ENCODE data around the gene FLII. TPM values are rescaled to one million over a fixed set of nuclear protein-coding genes. Genes with fewer than 3 reads are reported as not detected.

Gene FLII
- total and polyA plus RNA-seq, 2 of the 8 experiments (the other 6 are each of a cell fraction or from before 2014, with no cell fraction given) = 300 to 549 TPM

- H3K79me1 ChIP-seq (ENCODE audit: low read depth, low read length) = no peaks in the 10 kb centered on the region; the same call in 1 of the 2 replicates
- H2AK5ac ChIP-seq (ENCODE audit: low read depth, low read length) = no peak overlapping the region
- POLR2A ChIA-PET (ENCODE audit: partially characterized antibody) = interaction anchor here (0.8 to 11.3 kb wide), 16 partner anchors 8 to 52 kb away, joined by 3 to 114 read pairs (median 4); partner anchors contain the start of genes FLII, MIEF2, SMCR8 and TOP3A
- no peaks in the 10 kb centered on the region for H3K9me3 ChIP-seq (ENCODE audit: insufficient read depth in 2 of 2, low read depth in 1 of 2, low read length in 1 of 2)
- H3K23me2 ChIP-seq (ENCODE audit: low read depth, low read length) = no peaks in the 10 kb centered on the region; the same call in 1 of the 2 replicates
- no peak overlapping the region for H3K14ac ChIP-seq (ENCODE audit: insufficient read length)
- FAIRE-seq (no peak), DNase-seq (ENCODE audit: low read depth in 1 of 2, low spot score in 2 of 2) (no peak)
- WGBS, 2 experiments (ENCODE audit: extremely low coverage in 1 of 2, insufficient coverage in 1 of 2, insufficient read length in 1 of 2, insufficient replicate concordance in 2 of 2, low coverage in 1 of 2, low lambda C conversion rate in 2 of 2, missing lambda C conversion rate in 1 of 2) = 89% methylated on average over 14 of the region's 14 CpGs; no CpG with 5 or more reads in 1 of the 2 experiments
- H2AFZ ChIP-seq (ENCODE audit: low read length) = no peak overlapping the region
- H4K8ac ChIP-seq (ENCODE audit: extremely low read depth, insufficient read depth, low read length) = 0 out of 2 replicates have a peak overlapping the region, but pooled peaks have one; percentile 4
- no peak overlapping the region for H3K18ac ChIP-seq (ENCODE audit: extremely low read depth, low read length)
- H3K9ac ChIP-seq (replicated peaks in 1 of 4; ENCODE audit: extremely low read depth in 1 of 4, low read depth in 3 of 4, low read length in 3 of 4) = no peak overlapping the region
- H3K4ac ChIP-seq (replicated peaks; ENCODE audit: insufficient read length, low read depth, low read length) = no peak overlapping the region
- no peak overlapping the region for H4K91ac ChIP-seq (replicated peaks; ENCODE audit: insufficient read length, low read length)
- peaks cover 3 to 20% (median 9%) of the 10 kb centered on the region in 4 experiments; a peak in 5 of 8 replicates for H3K36me3 ChIP-seq (ENCODE audit: control insufficient read depth in 2 of 4, insufficient read depth in 4 of 4, low read length in 3 of 4)
- H3K27me3 ChIP-seq (replicated peaks in 1 of 4; ENCODE audit: control insufficient read depth in 3 of 4, extremely low read depth in 1 of 4, insufficient read depth in 3 of 4, low read length in 3 of 4) = no peaks in the 10 kb centered on the region
- H3K4me1 ChIP-seq (replicated peaks in 1 of 4; ENCODE audit: control insufficient read depth in 3 of 4, insufficient read depth in 4 of 4, low read length in 3 of 4) = peaks cover 0 to 10% (median 2%) of the 10 kb centered on the region in 4 experiments; a peak in 4 of 7 replicates
- peaks cover 0 to 3% of the 10 kb centered on the region in 2 experiments for H4K20me1 ChIP-seq (replicated peaks in 1 of 2; ENCODE audit: control insufficient read depth in 1 of 2, insufficient read depth in 2 of 2, low read length in 2 of 2)
- H3K4me3 ChIP-seq (ENCODE audit: extremely low read depth in 1 of 4, insufficient read depth in 2 of 4, low read depth in 3 of 4, low read length in 4 of 4) = no peak overlapping the region
- H2BK5ac ChIP-seq (ENCODE audit: low read depth, low read length) = no peak overlapping the region
- H3K27ac ChIP-seq (ENCODE audit: low read depth, low read length) = no peak overlapping the region
- H3K56ac ChIP-seq (replicated peaks; ENCODE audit: insufficient read length, low read depth, low read length) = no peak overlapping the region
- no peak overlapping the region for H3K23ac ChIP-seq (ENCODE audit: insufficient read length)
- H4K5ac ChIP-seq (ENCODE audit: insufficient read length, low read depth, low read length) = no peak overlapping the region
- no peak overlapping the region for H2BK15ac ChIP-seq (ENCODE audit: low read length)
- no peaks in the 10 kb centered on the region for H3K79me2 ChIP-seq (ENCODE audit: control insufficient read depth in 1 of 2, insufficient read depth in 2 of 2, low read length in 2 of 2)
- CTCF ChIA-PET (ENCODE audit: partially characterized antibody) = interaction anchor here (0.8 to 1.9 kb wide), 6 partner anchors 9 to 52 kb away, joined by 3 to 7 read pairs (median 3); partner anchors contain the start of gene MIEF2
- H2BK12ac ChIP-seq (ENCODE audit: low read depth, low read length) = no peak overlapping the region
- H2BK120ac ChIP-seq (replicated peaks; ENCODE audit: low read depth, low read length) = no peak overlapping the region
- no peak overlapping the region for H2BK20ac ChIP-seq (ENCODE audit: low read length)
- no peak overlapping the region for H3K4me2 ChIP-seq (ENCODE audit: insufficient read depth in 1 of 2, low read depth in 2 of 2, low read length in 2 of 2)
- TF ChIP-seq KDM4A (IDR thresholded peaks at IDR 0.05; ENCODE audit: low read depth, low read length, severe bottlenecking) = no peak
- no peak for TF ChIP-seq USF2 (IDR thresholded peaks at IDR 0.05; ENCODE audit: low read length)
- no peak for TF ChIP-seq NANOG (IDR thresholded peaks at IDR 0.05; ENCODE audit: insufficient read depth, low read depth, low read length, poor library complexity, severe bottlenecking)
- TF ChIP-seq ATF2 (IDR thresholded peaks at IDR 0.05; ENCODE audit: low read length) = no peak
- TF ChIP-seq POLR2AphosphoS5 (IDR thresholded peaks at IDR 0.05; ENCODE audit: low read depth, low read length) = peak; percentile 8; the same call in 1 of the 2 replicates
- TF ChIP-seq FOSL1 (IDR thresholded peaks at IDR 0.05; ENCODE audit: insufficient read depth, low read depth, low read length) = no peak
- no peak for TF ChIP-seq SRF (IDR thresholded peaks at IDR 0.05; ENCODE audit: low read depth, low read length)
- no peak for TF ChIP-seq TCF12 (IDR thresholded peaks at IDR 0.05; ENCODE audit: low read depth, low read length)
Observed at GRCh38 chr17:18270046-18270931, 11.8 kb upstream of the FLII start.
